HK-2 (cell line): ENCODE measurements around the gene PPP3CA.
A peak's percentile ranks its signal among the peaks of the same experiment; 100 is the strongest.

Source experiments
- DNase-seq: peaks from one replicate; pipeline ENCODE4 v3.0.0-alpha.2; 2018; ENCODE audit not compliant: unreplicated experiment

Gene PPP3CA

DNA sequence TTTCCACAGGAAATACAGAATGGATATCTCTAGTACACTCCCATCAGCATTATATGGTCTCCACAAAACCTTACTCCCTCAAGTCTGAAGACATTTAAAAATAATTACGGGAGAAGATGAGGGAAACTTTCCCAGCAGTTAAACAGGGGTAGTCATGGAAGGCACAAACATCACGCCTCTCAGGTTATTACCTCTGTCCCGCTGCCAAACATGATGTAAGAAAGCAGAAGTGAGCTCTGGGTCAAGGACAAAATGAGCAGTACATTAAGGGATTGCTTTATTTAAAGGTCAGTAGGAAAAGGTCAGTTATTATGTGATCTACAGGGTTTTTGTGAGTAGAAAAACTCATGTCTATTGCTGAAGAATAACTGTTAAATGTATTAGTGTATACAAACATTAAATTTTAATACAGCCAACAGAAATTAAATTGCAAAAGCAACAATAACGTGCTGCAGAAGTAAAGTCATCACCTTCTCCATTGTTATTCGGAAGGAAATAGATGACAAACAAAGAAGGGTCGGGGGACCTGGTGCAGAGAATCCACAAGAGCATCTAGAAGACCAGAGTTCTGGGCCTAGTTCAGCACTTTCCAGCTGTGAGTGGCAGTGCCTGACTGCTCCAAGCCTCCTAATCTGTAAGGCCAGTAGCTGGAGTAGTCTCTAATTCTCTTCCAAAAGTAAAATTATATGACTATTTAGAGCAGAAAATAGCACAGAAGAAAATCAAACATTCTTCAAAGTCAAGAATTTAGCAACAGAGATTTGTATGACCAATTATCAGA lies 171.2 kb downstream of the PPP3CA start:
- no peak for DNase-seq

DNA sequence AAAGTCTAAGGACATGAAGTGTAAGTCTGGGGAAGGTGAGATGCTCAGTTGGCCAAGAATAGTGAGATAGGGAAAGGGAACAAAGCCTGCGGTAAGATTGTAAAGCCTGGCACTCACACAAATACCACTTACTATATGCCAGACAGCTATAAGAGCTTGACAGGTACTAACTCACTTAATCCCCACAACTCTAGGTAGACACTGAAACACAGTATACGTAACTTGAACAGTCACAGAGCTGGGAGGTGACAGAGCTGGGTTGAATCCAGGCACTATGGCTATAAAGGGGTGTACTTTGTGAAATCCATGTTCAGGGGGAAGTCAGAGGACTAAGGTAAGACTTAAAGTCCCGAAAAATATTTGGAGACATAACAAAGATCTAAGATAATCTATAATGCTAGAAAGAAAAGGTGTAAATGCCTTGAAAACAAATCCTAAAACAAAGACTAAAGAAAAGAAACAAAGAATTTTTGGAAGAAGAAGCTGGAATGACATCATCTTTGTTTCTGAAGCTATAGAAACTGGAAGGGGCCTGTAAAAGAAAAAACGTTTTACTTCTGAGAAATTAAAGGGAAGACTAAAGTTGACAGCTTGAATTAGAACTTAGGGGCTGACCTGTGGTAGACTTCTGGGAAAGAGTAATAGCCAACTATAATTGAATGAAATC lies 172.5 kb downstream of the PPP3CA start:
- DNase-seq, result no peak

DNA sequence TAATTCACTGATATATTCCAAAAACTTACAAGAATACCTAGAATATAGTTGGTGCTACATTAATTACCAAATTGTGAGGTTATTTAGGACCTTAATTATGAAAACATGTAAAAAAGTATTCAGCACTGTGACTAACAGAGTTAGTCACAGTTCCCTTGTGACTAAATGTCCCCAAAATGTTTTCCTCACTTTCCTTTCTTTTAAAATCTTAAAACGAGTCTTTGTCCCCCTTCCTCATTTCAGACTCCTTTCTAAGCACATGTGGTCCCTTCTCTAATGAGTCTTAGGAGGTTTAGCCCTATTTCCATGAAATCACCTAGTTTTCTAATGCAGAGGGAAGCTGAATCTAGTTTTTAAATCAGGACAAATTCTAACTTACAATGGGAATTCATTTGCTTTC lies 175.0 kb downstream of the PPP3CA start:
- no peak for DNase-seq

DNA sequence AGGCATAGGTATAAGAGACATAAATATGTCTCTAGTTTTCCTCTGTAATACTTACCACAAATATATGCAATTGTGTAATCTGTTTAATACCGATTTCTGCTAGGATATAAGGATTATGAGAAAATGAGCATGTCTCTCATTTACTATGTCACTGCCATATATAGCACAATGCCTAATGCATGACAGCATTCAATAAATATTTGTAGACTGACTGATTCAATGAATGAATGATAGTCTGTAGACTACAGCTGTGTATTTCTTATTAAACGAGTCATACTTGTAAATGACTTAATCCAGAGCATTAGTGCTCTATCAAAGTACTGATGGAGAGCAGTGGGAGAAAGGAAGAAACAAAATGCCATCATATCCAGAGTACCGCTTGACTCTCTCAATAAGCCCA lies 175.6 kb downstream of the PPP3CA start:
- DNase-seq, result no peak

DNA sequence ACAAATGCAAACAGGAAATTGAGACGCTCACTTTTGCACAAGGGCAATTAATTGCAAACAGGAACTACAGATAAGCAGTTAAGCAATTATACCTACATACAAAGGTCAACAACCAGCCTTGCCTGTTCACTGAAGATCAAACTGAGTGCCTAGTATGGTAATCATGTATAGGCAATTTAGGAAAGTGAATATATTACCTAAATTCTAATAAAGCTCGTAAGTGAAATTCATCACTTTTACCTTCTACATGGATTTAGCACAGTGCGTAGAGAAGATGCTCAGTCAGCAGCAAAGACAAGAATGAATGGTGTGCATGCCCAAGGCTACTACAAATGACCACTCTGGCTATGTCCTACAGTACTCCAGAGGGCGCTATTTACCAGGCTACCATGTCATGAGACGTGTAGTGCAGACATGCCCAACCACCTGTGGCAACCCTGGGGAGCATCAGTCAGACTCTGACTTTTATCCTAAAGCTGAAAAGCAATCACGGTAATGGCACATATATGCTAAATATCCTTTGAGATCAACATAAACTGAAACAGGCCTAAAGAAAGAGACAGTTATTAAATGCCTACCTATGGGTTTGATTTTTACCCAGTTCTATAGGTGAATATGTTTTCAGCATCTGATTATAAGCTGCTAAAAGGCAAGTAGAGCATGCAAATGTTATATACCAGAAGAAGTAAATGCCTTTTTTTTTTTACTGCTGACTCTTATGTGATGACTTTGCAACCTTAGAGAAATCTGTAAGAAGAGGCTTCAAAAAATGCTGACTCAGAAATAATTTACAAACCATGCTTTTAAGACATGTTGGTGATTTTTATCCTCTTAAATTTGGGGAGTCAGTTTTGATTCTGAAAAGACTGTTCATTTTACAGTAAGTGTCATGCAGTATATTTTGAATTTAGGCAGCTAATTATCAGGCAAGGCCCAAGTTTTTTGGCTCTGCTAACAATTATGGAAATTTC lies 178.0 kb downstream of the PPP3CA start:
- peak; percentile 56 for DNase-seq

DNA sequence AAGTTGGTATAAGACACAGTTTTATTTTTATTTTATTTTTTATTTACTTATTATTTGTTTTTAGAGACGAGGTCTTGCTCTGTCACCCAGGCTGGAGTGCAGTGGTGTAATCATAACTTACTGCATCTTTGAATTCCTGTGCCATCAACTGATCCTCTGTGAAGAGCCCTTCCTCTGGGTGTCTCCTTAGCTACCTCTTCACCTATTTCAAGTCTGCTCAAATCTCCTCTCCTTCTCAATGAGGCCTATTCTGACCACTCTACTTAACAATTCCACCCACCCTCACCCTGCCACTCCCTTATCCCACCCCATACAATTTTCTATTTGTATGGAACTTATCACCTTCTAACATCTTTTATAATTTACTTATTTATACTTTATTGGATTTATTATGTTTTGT lies 183.4 kb downstream of the PPP3CA start:
- no peak for DNase-seq

DNA sequence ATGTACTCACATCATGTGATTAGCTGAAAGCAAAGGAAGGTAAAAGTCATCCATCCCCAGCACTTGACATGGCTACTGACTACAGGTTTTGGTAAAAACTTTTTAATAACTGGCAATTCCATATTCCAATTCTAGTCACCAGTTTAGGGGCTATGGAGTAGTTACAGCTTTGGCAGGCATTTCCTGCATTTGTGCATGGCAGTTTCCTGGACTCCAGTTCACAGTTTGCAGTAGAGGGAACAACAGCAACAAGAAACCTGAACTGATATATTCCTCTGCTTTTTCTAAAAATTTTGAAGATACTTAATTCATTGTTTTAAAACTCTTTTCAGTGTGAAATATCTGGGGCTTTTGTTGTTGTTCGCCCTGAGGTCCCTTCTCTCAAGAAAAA lies 184.3 kb downstream of the PPP3CA start:
- no peak for DNase-seq

DNA sequence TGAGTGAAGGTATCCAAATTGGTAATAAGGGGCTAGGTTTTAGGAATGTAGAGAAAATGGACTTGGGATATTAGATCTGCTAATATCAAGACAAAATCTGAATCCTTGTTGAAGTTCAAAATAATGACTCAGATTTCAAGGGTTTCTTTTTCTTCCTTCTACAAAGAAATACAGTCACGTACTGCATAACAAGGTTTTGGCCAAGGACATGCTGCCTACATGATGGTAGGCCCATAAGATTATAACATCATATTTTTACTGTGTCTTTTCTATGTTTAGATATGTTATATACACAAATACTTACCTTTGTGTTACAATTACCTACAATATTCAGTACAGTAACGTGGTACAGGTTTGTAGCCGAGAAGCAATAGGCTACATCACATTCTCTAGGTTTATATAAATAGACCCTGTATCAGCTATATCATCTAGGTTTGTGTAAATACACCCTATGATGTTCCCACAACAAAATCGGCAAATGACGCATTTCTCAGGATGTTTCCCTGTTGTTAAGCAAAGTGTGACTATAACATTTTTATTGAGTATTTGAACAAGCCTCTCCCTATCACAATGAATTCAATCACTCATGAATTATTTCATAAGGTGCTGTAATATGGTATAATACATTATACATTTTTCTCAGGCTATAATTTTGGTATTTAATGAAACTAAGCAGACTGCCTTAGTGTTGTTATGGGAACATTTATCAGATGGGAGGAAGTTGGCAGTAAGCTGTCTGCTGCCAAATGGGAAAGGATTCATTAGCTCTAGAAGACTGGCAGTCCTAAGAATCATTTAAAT lies 186.3 kb downstream of the PPP3CA start:
- DNase-seq, result no peak

DNA sequence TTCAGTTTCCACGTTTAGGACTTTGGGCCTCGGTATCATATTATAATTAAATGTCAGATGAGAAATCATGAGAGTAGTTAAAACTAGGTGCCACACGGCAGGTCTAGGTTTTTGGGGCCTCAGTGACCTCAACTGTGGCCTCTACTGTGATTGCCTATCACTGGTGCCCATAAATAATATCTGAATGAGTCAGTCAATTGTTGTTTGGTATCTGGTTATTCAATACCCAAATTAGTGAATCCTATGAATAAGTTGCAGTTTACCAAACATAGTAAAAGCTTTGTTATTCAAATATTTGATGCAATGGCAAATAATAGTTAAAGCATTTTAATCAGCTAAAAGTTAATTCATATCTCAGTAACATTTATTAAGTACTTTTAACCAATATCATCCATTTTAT lies 188.8 kb downstream of the PPP3CA start:
- no peak for DNase-seq

DNA sequence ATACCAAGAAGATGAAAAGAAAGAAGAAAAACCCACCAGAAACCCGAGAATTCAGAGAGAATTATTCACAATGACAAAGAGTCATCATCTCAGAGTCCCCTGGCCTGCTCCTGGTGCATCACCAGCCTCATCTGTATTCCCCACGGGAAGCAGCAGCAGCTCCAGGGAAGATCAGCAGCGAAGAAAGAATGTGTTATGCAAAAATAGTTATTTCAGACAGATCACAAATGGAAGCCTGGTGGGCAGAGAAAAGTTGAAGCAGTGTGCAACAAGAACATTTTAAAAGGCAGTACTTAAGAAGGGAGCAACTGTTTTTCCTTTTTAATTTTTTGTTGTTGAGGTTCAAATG lies 189.2 kb downstream of the PPP3CA start:
- no peak for DNase-seq

DNA sequence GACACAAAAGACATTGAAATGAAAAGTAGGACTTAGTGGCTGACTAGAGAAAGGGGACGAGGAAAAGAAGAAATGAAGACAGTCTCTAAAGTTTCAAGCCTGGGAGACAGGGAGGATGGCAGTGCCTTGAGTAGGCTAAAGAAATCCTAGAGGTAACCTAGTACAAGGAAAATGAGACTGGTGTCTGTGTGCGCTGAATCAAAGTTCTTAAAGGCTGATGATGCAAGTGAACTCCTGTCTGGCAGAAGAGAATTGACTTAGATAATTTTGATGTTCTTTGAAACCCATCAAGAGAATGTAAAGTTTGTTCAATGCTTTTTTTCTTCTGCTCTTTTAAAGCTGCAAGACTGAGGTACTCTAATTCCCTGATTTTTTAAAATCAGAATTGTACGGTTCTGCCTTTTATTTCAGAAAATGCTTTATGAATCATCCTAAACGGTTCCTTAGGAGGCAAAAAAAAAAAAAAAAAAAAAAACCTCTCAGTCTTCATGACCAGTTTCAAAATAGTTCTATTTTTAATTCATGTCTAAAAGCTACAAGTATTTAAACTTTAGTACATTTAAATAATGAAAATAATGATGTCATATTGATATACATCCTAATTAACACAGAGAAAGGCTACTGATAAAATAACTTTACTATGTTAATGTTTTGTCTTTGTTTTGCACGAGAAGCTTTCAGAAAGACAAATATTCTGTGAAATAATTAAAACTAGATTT lies 189.8 kb downstream of the PPP3CA start:
- no peak for DNase-seq

DNA sequence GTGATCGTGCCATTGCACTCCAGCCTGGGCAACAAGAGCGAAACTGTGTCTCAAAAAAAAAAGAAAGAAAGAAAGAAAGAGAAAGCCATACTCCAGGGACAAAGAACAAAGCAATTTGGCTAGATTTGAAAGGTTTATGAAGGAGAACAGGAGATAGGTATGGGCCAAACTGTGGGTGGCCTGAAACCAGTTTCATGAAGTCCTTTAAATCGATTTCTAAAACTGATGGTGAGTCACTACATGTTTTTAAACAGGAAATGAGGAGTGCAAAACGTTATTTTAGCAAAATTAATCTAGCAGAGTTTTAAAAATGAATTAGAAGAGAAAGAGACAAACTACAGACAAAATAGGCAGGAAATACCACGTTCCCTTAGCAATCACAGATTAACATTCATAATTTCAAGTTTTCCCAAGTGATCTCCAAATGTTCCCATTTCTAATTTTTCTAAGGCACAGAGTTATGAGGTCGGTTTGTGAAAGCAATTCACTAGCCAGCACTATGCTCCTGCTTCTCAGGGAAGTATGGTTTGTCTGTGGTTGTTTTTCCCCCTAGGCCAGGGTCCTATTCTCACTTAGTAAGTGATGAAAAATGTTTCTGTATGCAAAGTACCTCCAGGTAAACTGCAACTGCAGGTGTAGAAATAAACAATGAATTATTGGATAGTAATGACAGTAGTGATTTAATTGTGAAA lies 190.6 kb downstream of the PPP3CA start:
- no peak for DNase-seq

DNA sequence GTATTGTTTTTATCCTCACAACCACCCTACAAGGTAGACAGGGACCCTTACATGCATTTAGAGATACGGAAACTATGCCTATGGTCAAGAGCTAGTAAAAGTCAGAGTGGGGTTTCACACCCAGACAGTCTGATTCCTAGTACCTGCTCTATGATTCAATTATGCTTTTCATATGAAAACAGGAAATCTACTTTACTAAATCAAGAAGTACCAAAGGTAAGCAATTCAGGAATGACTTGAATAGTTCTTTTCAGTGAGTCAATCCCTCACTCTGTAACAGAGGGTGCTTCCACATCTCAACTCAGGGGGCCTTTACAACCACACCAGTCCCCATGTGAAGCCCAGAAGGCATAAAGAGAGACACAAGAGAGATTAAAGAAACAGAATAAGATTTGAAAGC lies 191.4 kb downstream of the PPP3CA start:
- no peak for DNase-seq

DNA sequence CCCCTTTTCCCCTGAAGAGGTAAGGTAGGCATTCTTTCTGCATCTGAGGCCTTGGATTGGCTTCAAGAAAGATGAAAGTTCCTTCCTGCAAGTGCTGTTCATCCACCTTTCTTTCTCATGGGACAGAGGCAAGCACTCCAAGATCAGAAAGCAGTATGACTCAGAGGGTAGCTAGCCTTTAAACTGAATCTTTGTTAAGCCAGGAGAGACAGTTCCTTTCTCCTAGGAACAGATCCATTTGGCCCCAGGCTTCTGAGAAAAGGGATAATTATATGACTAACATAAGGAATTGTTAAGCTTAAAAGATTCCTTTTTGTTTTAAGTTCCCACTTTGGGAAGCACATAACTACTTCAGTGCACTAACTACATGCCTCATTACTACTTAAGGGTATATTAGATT lies 192.0 kb downstream of the PPP3CA start:
- DNase-seq, result no peak

DNA sequence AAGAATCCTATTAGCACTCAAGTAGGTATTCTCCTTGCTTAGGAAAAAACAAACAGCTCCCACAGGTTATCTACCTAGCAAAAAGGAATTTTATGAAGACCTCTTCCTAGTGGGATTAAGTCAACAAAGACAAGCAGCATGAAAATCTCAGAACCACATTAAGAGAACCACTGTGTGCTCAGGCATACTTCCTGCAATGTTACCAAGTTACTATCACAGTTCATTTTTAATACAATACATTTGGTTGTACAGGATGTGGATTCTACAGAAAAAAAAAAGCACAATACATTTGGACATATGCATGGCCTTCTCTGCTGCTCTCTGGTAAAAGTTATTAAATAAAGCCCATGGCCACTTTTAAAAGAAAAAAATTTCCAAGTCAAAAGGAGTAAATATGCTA lies 193.7 kb downstream of the PPP3CA start:
- no peak for DNase-seq

DNA sequence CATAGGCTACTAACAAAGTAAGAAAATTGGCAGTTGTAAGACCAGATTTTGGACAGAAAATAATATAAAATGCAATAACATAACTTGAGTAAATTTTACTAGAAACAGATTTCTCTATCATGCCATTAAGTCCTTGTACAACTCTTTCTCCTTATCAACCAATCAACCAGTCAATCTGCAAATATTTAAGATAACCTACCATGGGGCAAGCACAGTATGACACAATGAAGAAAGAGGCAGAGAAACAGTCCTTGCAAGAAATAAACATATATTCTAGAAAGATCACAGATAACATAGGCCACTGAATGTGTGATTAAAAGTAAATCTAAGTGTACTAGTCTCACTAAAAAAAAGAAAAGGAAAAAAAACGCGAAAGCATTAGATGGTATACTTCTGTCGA lies 194.8 kb downstream of the PPP3CA start:
- DNase-seq, result no peak

DNA sequence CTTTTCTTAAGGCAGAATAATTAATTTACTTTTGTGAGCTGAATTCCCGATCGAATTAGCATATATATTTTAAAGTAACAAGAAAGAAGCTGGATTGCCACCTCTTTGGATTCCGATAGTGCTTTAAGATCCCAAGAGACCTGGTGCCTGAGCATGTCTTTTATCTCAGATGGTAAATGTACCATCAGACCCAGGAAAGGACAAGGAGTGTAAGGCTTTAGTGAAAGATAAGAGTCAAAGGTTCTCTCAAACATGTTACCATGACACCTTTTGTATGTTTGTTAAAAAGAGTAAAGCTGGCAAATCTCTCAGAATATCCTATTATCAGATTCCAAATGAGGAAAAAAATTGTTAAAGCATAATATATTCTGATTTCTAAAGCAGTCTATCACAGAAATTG lies 198.8 kb downstream of the PPP3CA start:
- no peak for DNase-seq

DNA sequence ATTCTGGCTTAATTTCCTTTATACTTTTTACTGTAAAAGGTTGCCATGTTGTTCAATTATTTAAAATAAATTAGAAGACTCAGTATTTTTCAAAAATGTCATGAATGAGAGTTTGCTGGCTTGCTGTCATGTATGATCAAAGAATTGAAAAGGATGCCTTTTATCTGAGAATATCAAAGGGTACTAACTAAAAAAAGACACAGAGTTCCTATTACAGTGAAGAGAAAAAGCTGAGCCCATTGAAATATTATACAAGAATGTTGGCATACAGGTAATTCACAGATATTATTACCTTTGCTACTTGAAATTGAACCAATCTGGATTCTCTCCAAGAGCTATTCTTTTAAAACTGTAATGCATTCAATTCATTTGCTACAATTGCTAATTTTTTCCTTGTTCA lies 200.0 kb downstream of the PPP3CA start:
- DNase-seq, result no peak

DNA sequence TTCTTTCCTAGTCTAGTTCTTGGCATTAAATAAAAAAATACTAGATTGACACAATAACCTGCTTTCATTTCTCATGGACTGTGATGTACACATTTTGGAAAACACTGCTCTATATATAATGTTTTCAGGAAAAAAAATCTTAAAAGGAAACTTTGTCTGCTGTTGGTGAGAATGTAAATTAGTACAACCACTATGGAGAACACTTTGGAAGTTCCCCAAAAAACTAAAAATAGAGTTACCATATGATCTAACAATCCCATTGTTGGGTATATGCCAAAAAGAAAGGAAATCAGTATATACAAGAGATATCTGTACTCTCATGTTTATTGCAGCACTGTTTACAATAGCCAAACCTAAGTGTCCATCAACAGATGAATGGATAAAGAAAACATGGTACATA lies 202.3 kb downstream of the PPP3CA start:
- no peak for DNase-seq

DNA sequence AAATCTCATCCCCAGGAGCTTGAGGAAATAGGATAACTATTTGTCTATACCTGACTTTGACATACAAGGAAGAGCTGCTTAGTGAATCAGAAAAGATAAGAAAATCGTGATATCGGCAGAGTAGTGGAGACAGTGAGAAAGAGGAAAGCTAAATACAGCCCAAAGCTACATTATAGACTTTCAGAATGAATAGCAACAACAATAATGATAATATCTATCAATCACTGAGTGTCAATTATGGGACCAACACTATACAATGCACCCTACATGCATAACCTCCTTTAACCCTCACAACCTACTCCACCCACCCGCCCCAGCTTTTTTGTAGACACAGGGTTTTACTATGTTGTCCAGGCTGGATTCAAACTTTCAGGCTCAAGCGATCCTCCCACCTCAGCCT lies 205.1 kb downstream of the PPP3CA start:
- no peak for DNase-seq

DNA sequence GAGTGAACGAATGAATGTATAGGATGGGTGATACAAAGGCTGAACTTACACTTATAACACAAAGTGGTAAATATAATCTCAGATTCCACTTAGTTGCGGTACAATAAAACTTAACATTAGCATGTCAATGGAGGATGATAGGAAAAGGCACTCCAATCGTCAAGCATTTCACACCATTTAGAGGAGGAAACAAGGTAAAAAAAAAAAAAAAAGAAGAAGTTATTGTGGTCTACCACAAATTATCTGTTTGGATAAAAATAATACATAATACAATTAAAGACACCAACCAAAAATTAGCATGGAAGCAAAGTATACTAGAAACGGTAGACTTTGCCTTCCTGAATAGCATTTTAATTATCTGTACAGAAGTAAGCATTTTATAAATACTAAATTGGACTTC lies 205.5 kb downstream of the PPP3CA start:
- no peak for DNase-seq
